ENCODE results near the gene STIM1.

GRCh38 chr11:4094348-4095291 lies 239.2 kb downstream of the STIM1 start, which contains the start of gene RRM1:
- TF ChIP-seq POLR2AphosphoS5 (IDR thresholded peaks at IDR 0.05; ENCODE audit: low read depth, low read length) (peak; percentile 88), TAF1 (IDR thresholded peaks at IDR 0.05; ENCODE audit: borderline replicate concordance, low read depth, low read length) (peak; percentile 71; the same call in 1 of the 2 replicates), POLR2A (IDR thresholded peaks at IDR 0.05; ENCODE audit: low read depth, low read length) (peak; percentile 80; the same call in 1 of the 2 replicates)

Measured in GM12892 (cell line).